ENCODE measurements around the gene VIPR2. TPM values are rescaled to one million over a fixed set of nuclear protein-coding genes. Genes with fewer than 3 reads are reported as not detected.

The VIPR2 gene
- total RNA-seq, 6 experiments from 2014 or later: 0.15 to 0.51 (median 0.26) TPM; not detected in 2

DNA sequence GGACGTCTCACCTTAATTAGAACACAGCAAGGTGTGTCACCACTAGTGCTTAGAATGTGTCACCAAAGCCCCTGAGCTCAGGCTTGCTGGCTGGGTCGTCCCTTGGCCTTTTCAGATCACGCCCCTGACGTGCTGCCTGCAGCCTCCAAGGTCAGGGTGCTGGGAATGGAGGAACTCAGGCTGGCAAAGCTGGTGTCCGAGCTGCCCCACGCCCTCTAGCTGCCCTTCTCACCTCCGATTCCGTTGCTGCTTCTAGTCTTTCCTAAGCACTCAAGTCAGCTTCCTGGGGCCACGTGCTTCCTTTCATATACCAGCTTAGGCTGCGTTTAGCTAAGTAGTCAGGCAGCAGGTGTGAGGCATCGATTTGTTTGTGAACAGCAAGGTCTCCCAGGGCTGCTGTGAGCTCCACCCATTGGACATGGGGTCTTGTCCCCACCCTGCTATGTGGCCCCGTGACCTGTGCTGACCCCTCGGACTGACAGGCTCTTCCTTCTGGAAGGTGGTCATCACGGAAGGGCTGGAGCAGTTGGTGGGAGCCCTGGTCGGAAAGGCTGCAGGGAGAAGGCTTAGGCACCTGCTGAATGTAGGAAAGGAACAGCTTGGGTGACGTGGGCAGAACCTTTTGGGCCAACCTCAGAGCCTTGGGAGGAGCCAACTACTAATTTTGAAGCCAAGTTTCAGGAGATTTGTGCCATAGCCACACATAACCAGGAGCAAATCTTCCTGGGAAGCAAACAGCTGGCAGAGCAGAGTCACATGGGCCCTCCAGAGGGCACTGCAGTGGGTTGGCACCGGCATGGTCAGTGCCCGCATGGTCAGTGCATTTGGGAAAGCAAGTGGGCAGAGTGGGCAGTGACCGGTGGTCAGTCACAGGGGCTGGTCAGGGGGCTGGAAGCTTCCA is 28.8 kb downstream of the VIPR2 start:
- intact Hi-C loops (cut with DNase I): no loop called here
- no peaks in the 10 kb centered on the region for H3K4me1 ChIP-seq
- no peak for ATAC-seq
- no peaks in the 10 kb centered on the region for H3K36me3 ChIP-seq
- TF ChIP-seq, protein P1, sequence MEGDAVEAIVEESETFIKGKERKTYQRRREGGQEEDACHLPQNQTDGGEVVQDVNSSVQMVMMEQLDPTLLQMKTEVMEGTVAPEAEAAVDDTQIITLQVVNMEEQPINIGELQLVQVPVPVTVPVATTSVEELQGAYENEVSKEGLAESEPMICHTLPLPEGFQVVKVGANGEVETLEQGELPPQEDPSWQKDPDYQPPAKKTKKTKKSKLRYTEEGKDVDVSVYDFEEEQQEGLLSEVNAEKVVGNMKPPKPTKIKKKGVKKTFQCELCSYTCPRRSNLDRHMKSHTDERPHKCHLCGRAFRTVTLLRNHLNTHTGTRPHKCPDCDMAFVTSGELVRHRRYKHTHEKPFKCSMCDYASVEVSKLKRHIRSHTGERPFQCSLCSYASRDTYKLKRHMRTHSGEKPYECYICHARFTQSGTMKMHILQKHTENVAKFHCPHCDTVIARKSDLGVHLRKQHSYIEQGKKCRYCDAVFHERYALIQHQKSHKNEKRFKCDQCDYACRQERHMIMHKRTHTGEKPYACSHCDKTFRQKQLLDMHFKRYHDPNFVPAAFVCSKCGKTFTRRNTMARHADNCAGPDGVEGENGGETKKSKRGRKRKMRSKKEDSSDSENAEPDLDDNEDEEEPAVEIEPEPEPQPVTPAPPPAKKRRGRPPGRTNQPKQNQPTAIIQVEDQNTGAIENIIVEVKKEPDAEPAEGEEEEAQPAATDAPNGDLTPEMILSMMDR (IDR thresholded peaks at IDR 0.05): no peak
- no peak for TF ChIP-seq POLR2A (IDR thresholded peaks at IDR 0.05)
- 34% methylated on average over 9 of the region's 19 CpGs for WGBS (ENCODE audit: insufficient coverage, low coverage, low lambda C conversion rate, missing lambda C conversion rate)
- H3K9me3 ChIP-seq: no peaks in the 10 kb centered on the region
- H3K27ac ChIP-seq: no peak overlapping the region
- no peak overlapping the region for H3K4me3 ChIP-seq
- DNase-seq: peak in 2 of 3 donors; percentile 32 to 41
- H3K27me3 ChIP-seq: no peaks in the 10 kb centered on the region

DNA sequence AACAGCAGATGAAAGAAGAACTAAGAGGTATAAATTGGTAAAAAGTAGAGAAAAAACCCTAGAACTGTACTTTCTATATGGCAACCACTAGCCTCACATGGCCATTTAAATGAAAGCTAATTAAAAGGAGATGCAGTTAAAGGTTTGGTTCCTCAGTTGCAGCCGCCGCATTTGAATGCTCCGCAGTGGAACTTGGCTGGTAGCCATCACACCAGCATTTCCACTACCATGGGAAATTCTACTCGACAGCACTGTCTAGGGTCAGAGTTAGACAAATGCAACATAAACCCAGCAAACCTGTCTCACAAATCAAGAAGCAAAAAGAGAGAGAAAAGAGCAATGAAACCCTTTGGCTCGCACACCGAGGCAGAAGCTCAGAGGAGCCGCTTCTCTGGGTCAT is 29.7 kb downstream of the VIPR2 start:
- ATAC-seq (no peak), DNase-seq (no peak)
- Histone ChIP-seq H3K9me3 (no peaks in the 10 kb centered on the region), H3K4me1 (no peaks in the 10 kb centered on the region), H3K27ac (no peak overlapping the region), H3K4me3 (no peak overlapping the region), H3K36me3 (no peaks in the 10 kb centered on the region), H3K27me3 (no peaks in the 10 kb centered on the region)
- WGBS (ENCODE audit: insufficient coverage, low coverage, low lambda C conversion rate, missing lambda C conversion rate): 69% methylated on average over 7 of the region's 7 CpGs
- no peak for TF ChIP-seq POLR2A (IDR thresholded peaks at IDR 0.05)
- TF ChIP-seq, protein P1 (IDR thresholded peaks at IDR 0.05): no peak
- intact Hi-C loops (cut with DNase I): no loop called here

DNA sequence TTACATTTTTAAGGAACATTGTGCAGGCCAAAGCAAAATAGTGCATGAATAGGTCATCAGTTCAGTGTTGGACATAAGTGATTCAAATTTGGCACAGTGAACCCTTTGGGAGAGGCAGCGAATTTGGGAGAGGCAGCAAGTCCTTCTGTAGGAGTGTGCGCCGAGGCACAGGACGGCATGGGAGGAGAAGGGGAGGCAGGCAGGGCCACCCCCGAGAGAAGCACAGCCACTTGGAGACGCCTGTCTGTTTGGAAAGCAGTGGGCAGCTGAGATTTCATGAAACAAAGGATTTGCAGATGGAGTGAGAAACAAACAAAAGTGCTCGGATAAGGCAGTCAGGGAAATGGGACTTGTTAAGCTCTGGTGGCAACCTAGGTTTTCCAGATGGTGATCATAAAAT is 30.6 kb downstream of the VIPR2 start:
- no peak for ATAC-seq
- Histone ChIP-seq H3K27me3 (no peaks in the 10 kb centered on the region), H3K9me3 (no peaks in the 10 kb centered on the region), H3K36me3 (no peaks in the 10 kb centered on the region), H3K4me3 (no peak overlapping the region), H3K27ac (no peak overlapping the region), H3K4me1 (no peaks in the 10 kb centered on the region)
- no peak for TF ChIP-seq POLR2A (IDR thresholded peaks at IDR 0.05)
- TF ChIP-seq, protein P1 (IDR thresholded peaks at IDR 0.05): no peak
- intact Hi-C loops (cut with DNase I): no loop called here
- WGBS (ENCODE audit: insufficient coverage, low coverage, low lambda C conversion rate, missing lambda C conversion rate): 21% methylated on average over 6 of the region's 7 CpGs
- DNase-seq: no peak

DNA sequence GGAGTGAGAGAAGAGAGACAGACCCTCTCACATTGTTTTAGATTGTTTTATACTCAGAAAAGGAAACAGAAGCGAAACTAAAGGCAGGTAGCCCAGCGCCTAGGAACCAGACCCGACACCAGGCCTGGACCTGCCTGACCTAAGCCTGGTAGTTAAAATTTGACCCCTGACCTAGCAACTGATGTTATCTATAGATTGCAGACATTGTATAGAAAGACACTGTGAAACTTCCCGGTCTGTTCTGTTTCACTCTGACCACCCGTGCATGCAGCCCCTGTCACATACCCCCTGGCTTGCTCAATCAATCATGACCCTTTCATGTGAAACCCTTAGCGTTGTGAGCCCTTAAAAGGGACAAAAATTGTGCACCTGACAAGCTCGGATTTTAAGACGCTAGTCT is 31.6 kb downstream of the VIPR2 start:
- H3K27me3 ChIP-seq: no peaks in the 10 kb centered on the region
- no peak overlapping the region for H3K27ac ChIP-seq
- DNase-seq (no peak), ATAC-seq (no peak)
- no peak overlapping the region for H3K4me3 ChIP-seq
- 29% methylated on average over 8 of the region's 8 CpGs for WGBS (ENCODE audit: insufficient coverage, low coverage, low lambda C conversion rate, missing lambda C conversion rate)
- H3K9me3 ChIP-seq: no peaks in the 10 kb centered on the region
- intact Hi-C loops (cut with DNase I): no loop called here
- no peaks in the 10 kb centered on the region for H3K4me1 ChIP-seq
- TF ChIP-seq POLR2A (IDR thresholded peaks at IDR 0.05): no peak
- TF ChIP-seq, protein P1 (IDR thresholded peaks at IDR 0.05): no peak
- no peaks in the 10 kb centered on the region for H3K36me3 ChIP-seq
